HEK293T (cell line): ENCODE data around the gene TAF15.

Experiments used
- CTCF ChIA-PET: fragments of 350-600 bp; formaldehyde crosslinking; extraction: SDS; loops from one replicate; lab custom pipeline; 2021; ENCODE audit warnings: antibody characterized with exemption, inconsistent platforms; lab: Yijun Ruan, JAX
- POLR2A ChIA-PET: fragments of 350-600 bp; formaldehyde crosslinking; extraction: SDS; loops from one replicate; lab custom pipeline; 2020; ENCODE audit warnings: antibody characterized with exemption, inconsistent platforms; lab: Yijun Ruan, JAX
- DNase-seq: peaks from one replicate; pipeline ENCODE4 v3.0.0; 2012; ENCODE audit warnings: mixed read lengths; ENCODE audit errors: extremely low spot score
- ARNT ChIP-seq: fragments of 450-650 bp; IDR thresholded peaks from 2 replicates; pipeline ENCODE4 v1.6.1; 2017; ENCODE audit warnings: mild to moderate bottlenecking
- BHLHE40 ChIP-seq: fragments of 450-650 bp; IDR thresholded peaks from 2 replicates; pipeline ENCODE4 v1.6.1; 2016; ENCODE audit warnings: mild to moderate bottlenecking, moderate library complexity, borderline replicate concordance
- CTBP1 ChIP-seq: fragments of 450-650 bp; IDR thresholded peaks from 2 replicates; pipeline ENCODE4 v1.6.1; 2016; ENCODE audit warnings: borderline replicate concordance
- ELF4 ChIP-seq: fragments of 450-650 bp; IDR thresholded peaks from 2 replicates; pipeline ENCODE4 v1.6.1; 2017; ENCODE audit warnings: antibody characterized with exemption
- FOXA1 ChIP-seq: fragments of 450-650 bp; IDR thresholded peaks from 2 replicates; pipeline ENCODE4 v1.6.1; 2016; ENCODE audit warnings: mild to moderate bottlenecking
- FOXK2 ChIP-seq: fragments of 450-650 bp; IDR thresholded peaks from 2 replicates; pipeline ENCODE4 v1.6.1; 2016; ENCODE audit warnings: mild to moderate bottlenecking
- FOXM1 ChIP-seq: fragments of 450-650 bp; IDR thresholded peaks from 2 replicates; pipeline ENCODE4 v1.6.1; 2017; ENCODE audit warnings: mild to moderate bottlenecking, borderline replicate concordance
- HDGF ChIP-seq: fragments of 450-650 bp; IDR thresholded peaks from 2 replicates; pipeline ENCODE4 v1.6.1; 2017; ENCODE audit warnings: antibody characterized with exemption, borderline replicate concordance
- L3MBTL2 ChIP-seq: fragments of 450-650 bp; conservative IDR thresholded peaks from 2 replicates; pipeline ENCODE4 v1.6.1; 2016; ENCODE audit warnings: mild to moderate bottlenecking
- LEF1 ChIP-seq: fragments of 450-650 bp; IDR thresholded peaks from 2 replicates; pipeline ENCODE4 v1.6.1; 2017; ENCODE audit warnings: mild to moderate bottlenecking, borderline replicate concordance
- NFRKB ChIP-seq: fragments of 450-650 bp; IDR thresholded peaks from 2 replicates; pipeline ENCODE4 v1.6.1; 2016; ENCODE audit warnings: mild to moderate bottlenecking, moderate library complexity
- SP1 ChIP-seq: fragments of 450-650 bp; IDR thresholded peaks from 2 replicates; pipeline ENCODE4 v1.6.1; 2017
- SUZ12 ChIP-seq: fragments of 450-650 bp; IDR thresholded peaks from 2 replicates; pipeline ENCODE4 v1.6.1; 2016; ENCODE audit warnings: mild to moderate bottlenecking
- TARDBP ChIP-seq: fragments of 450-650 bp; IDR thresholded peaks from 2 replicates; pipeline ENCODE4 v1.6.1; 2016
- ZNF384 ChIP-seq: fragments of 450-650 bp; IDR thresholded peaks from 2 replicates; pipeline ENCODE4 v1.6.1; 2016
- TF ChIP-seq, protein P1 (sequence below): fragments of 450-650 bp; IDR thresholded peaks from 2 replicates; pipeline ENCODE4 v1.6.1; 2016

Gene TAF15

DNA sequence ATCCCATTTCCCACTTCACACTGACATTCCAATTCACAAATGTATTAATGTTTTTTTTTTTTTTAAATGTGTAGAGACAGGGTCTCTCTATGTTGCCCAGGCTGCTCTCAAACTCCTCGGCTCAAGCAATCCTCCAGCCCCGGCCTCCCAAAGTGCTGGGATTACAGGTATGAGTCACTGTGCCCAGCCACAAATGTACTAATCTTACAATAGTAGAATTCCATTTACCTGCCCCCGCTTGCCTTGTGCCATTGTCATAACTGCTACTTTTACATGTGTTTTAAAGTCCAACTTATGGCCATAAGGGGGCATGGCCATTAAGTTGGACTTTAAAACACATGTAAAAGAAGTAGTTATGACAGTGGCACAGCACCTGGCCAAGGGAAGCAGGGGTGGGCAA is 18.4 kb upstream of the TAF15 start:
- POLR2A ChIA-PET, result no interaction called here

DNA sequence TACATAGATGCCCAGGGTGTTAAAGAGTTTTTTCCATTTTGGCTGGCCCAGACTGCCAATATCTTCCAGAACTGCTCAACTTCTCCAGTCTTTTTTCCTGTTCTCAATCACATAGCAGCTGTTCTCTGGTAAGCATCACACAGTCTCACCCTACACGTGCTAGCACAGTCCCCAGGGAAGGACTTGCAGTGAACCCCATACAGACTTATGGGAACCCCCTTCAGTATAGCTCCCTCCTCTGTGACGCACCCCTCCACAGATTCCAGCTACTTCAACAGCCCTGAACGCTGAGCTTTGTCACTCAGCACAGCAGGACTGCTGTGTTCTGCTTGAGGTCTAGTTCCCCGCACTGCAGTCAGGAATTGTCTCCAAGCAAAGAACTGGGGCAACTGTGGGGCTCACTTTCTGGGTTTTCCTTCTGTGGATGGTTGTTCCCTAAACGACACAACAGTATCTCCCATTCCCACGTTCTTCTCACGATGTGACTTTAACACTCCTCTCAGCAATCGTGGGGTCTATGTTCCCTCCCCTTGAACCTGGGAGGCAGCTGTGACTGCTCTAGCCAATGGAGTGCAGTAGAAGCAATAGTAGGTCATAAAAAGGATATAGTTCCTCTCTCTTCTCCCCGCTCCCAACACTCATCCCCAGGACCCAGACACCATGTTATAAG is 17.5 kb upstream of the TAF15 start:
- TF ChIP-seq HDGF (no peak), FOXK2 (no peak), BHLHE40 (no peak), CTBP1 (no peak), ARNT (no peak), L3MBTL2 (no peak), ELF4 (no peak), TARDBP (no peak), LEF1 (no peak), ZNF384 (no peak), SP1 (no peak), NFRKB (no peak), FOXM1 (no peak), SUZ12 (no peak)
- TF ChIP-seq, protein P1, sequence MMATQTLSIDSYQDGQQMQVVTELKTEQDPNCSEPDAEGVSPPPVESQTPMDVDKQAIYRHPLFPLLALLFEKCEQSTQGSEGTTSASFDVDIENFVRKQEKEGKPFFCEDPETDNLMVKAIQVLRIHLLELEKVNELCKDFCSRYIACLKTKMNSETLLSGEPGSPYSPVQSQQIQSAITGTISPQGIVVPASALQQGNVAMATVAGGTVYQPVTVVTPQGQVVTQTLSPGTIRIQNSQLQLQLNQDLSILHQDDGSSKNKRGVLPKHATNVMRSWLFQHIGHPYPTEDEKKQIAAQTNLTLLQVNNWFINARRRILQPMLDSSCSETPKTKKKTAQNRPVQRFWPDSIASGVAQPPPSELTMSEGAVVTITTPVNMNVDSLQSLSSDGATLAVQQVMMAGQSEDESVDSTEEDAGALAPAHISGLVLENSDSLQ, result no peak
- POLR2A ChIA-PET, result interaction anchor here (2.5 to 10.1 kb wide), 2 partner anchors 17 to 27 kb away, joined by 7 to 109 read pairs; partner anchors contain the start of gene TAF15
- no peak for DNase-seq
- CTCF ChIA-PET, result interaction anchor here (1.2 kb wide), 1 partner anchor 28 kb away, joined by 3 read pairs; no protein-coding TSS in a partner anchor

More for the DNA sequence above, 18.4 kb upstream of the TAF15 start:
- no peak for TF ChIP-seq LEF1
- TF ChIP-seq HDGF, result no peak
- no peak for TF ChIP-seq ARNT
- no peak for TF ChIP-seq BHLHE40
- no peak for TF ChIP-seq ZNF384
- CTCF ChIA-PET, result no interaction called here
- no peak for DNase-seq

- TF ChIP-seq HDGF (no peak), SP1 (no peak), ZNF384 (no peak), L3MBTL2 (no peak), CTBP1 (no peak), SUZ12 (no peak), NFRKB (no peak), FOXK2 (no peak), ARNT (no peak), BHLHE40 (no peak), ELF4 (no peak), FOXM1 (no peak), LEF1 (no peak), TARDBP (no peak), FOXA1 (no peak)
- TF ChIP-seq, protein P1, result no peak
- ChIA-PET CTCF (interaction anchor here (1.0 kb wide), 1 partner anchor 29 kb away, joined by 3 read pairs; no protein-coding TSS in a partner anchor), POLR2A (interaction anchor here (2.5 to 10.1 kb wide), 2 partner anchors 16 to 29 kb away, joined by 7 to 109 read pairs; partner anchors contain the start of gene TAF15)
- DNase-seq, result no peak
Measured at GRCh38 chr17:35793257-35793656, 16.0 kb upstream of the TAF15 start.

- no peak for TF ChIP-seq HDGF
- TF ChIP-seq ELF4, result no peak
- TF ChIP-seq L3MBTL2, result no peak; the same call in 1 of the 2 replicates
- no peak for TF ChIP-seq ARNT
- no peak for TF ChIP-seq ZNF384
- no peak for TF ChIP-seq SP1
- TF ChIP-seq, protein P1, result no peak
- TF ChIP-seq SUZ12, result no peak
- TF ChIP-seq FOXK2, result no peak
- TF ChIP-seq BHLHE40, result no peak
- no peak for TF ChIP-seq TARDBP
- TF ChIP-seq FOXM1, result no peak
- no peak for TF ChIP-seq CTBP1
- no peak for TF ChIP-seq LEF1
- TF ChIP-seq NFRKB, result no peak
- TF ChIP-seq FOXA1, result no peak
- ChIA-PET POLR2A (interaction anchor here (1.4 to 10.1 kb wide), 2 partner anchors 14 to 217 kb away, joined by 4 to 109 read pairs; partner anchors contain the start of genes PEX12 and TAF15), CTCF (interaction anchor here (0.7 to 0.9 kb wide), 3 partner anchors 14 to 31 kb away, joined by 3 to 5 read pairs (median 5); partner anchors contain the start of gene TAF15)
- DNase-seq, result peak; percentile 33
Measured at GRCh38 chr17:35795007-35795870, 14.0 kb upstream of the TAF15 start, which contains the start of gene MMP28. Gene MMP28 (minus strand): TSS chr17:35795641. CDS start chr17:35795377, 264 bp downstream.

- POLR2A ChIA-PET, result interaction anchor here (1.4 to 10.1 kb wide), 2 partner anchors 13 to 218 kb away, joined by 4 to 109 read pairs; partner anchors contain the start of genes PEX12 and TAF15
Measured at GRCh38 chr17:35795871-35796265, 13.4 kb upstream of the TAF15 start.

More at GRCh38 chr17:35795871-35796265, 13.4 kb upstream of the TAF15 start:
- CTCF ChIA-PET, result interaction anchor here (0.8 to 1.3 kb wide), 2 partner anchors 9 to 31 kb away, joined by 3 to 5 read pairs; no protein-coding TSS in a partner anchor
- no peak for DNase-seq
- TF ChIP-seq FOXA1 (no peak), NFRKB (no peak)
